NCI-H1417 treated with DMSO at 0.1 percent for 48 hours (cell line): ENCODE measurements around the gene RPL9.
"Not testable (repeated sequence)": the region's sequence is repeated elsewhere in the genome, so short reads cannot be mapped to it uniquely, and the experiment has no call there.

Experiments
- DNase-seq: peaks from one replicate; lab custom pipeline; 2025; lab: John Stamatoyannopoulos, UW

The RPL9 gene

GRCh38 chr4:39425297-39425696 is 33.4 kb downstream of the RPL9 start:
- DNase-seq: not testable (repeated sequence)

- no peak for DNase-seq
Observed at GRCh38 chr4:39422247-39422646, 36.5 kb downstream of the RPL9 start.

- DNase-seq: no peak
Observed at GRCh38 chr4:39415678-39416283, 42.9 kb downstream of the RPL9 start.

GRCh38 chr4:39411561-39411960 is 47.2 kb downstream of the RPL9 start:
- not testable (repeated sequence) for DNase-seq

GRCh38 chr4:39410415-39410814 is 48.3 kb downstream of the RPL9 start:
- DNase-seq: no peak

- DNase-seq: no peak
Observed at GRCh38 chr4:39407584-39407885, 51.2 kb downstream of the RPL9 start.

- DNase-seq: no peak
Observed at GRCh38 chr4:39406763-39407583, 51.7 kb downstream of the RPL9 start, which contains the start of gene KLB. TSS of gene KLB (plus strand) at chr4:39406930. CDS start at chr4:39406950, 20 bp downstream.
